SU-DHL-6 (cell line): Measurements from ENCODE around the gene RALB.
"Not testable (repeated sequence)": the region's sequence is repeated elsewhere in the genome, so short reads cannot be mapped to it uniquely, and the experiment has no call there.

Experiments
- H2AFZ ChIP-seq: fragments of 200-600 bp; sonication (generic); 2 replicates; pipeline ENCODE4 v1.6.1; 2014; ENCODE audit warnings: low read depth, mild to moderate bottlenecking, moderate library complexity, mixed read lengths, antibody characterized with exemption, low read length; ENCODE audit not compliant: severe bottlenecking
- H3F3A ChIP-seq: fragments of 200-600 bp; shearing (Covaris generic); 2 replicates; pipeline ENCODE4 v1.6.0; 2016; ENCODE audit warnings: antibody characterized with exemption, mild to moderate bottlenecking; ENCODE audit not compliant: insufficient read depth
- H3K27ac ChIP-seq: fragments of 200-600 bp; sonication (generic); 2 replicates; pipeline ENCODE4 v1.5.1; 2016; ENCODE audit warnings: low read depth, mild to moderate bottlenecking, low read length, moderate library complexity, mixed read lengths
- H3K27me3 ChIP-seq: fragments of 200-600 bp; sonication (generic), shearing (Covaris generic); 2 replicates; pipeline ENCODE4 v1.6.0; 2014; ENCODE audit warnings: mild to moderate bottlenecking, low read length
- H3K36me3 ChIP-seq: fragments of 200-600 bp; sonication (generic); 2 replicates; pipeline ENCODE4 v1.6.1; 2014; ENCODE audit warnings: mild to moderate bottlenecking, low read length, mixed read lengths
- H3K4me2 ChIP-seq: fragments of 300-600, 200-600 bp; shearing (Covaris generic), sonication (generic); 2 replicates; pipeline ENCODE4 v1.6.0; 2014; ENCODE audit warnings: low read length, low read depth, mild to moderate bottlenecking; ENCODE audit not compliant: poor library complexity, severe bottlenecking
- H3K4me3 ChIP-seq: fragments of 200-600 bp; sonication (generic); 2 replicates; pipeline ENCODE4 v1.5.1; 2014; ENCODE audit warnings: antibody characterized with exemption, low read length, mild to moderate bottlenecking, mixed read lengths; ENCODE audit not compliant: insufficient read depth, poor library complexity, severe bottlenecking
- H3K79me2 ChIP-seq: fragments of 200-600 bp; sonication (generic); 2 replicates; pipeline ENCODE4 v1.6.1; 2014; ENCODE audit warnings: mild to moderate bottlenecking, low read length, moderate library complexity; ENCODE audit not compliant: insufficient read depth
- H3K9ac ChIP-seq: fragments of 200-600 bp; sonication (generic); 2 replicates; pipeline ENCODE4 v1.7.0; 2014; ENCODE audit warnings: mild to moderate bottlenecking, low read length
- H3K9me2 ChIP-seq: fragments of 200-600 bp; sonication (generic); replicated peaks from 2 replicates; pipeline ENCODE4 v1.6.1; 2014; ENCODE audit warnings: low read length; ENCODE audit not compliant: insufficient read depth
- H3K9me3 ChIP-seq: fragments of 200-600 bp; sonication (generic); 2 replicates; pipeline ENCODE4 v1.6.1; 2014; ENCODE audit warnings: low read length, mixed read lengths; ENCODE audit not compliant: insufficient read depth
- H4K20me1 ChIP-seq: fragments of 200-600 bp; sonication (generic); 2 replicates; pipeline ENCODE4 v1.6.1; 2014; ENCODE audit warnings: low read depth, mild to moderate bottlenecking, antibody characterized with exemption, low read length, moderate library complexity, mixed read lengths
- CTCF ChIP-seq: fragments of 200-600 bp; sonication (generic); IDR thresholded peaks from one replicate; pipeline ENCODE4 v1.5.1; 2017; ENCODE audit warnings: antibody characterized with exemption, mild to moderate bottlenecking, low read length, moderate library complexity; ENCODE audit not compliant: insufficient read depth, poor library complexity, severe bottlenecking
- EZH2phosphoT487 ChIP-seq: fragments of 200-600 bp; sonication (generic), shearing (Covaris generic); conservative IDR thresholded peaks from 2 replicates; pipeline ENCODE4 v1.6.1; 2018; ENCODE audit warnings: mild to moderate bottlenecking, antibody characterized with exemption, low read length, moderate library complexity, mixed read lengths

RALB gene

DNA sequence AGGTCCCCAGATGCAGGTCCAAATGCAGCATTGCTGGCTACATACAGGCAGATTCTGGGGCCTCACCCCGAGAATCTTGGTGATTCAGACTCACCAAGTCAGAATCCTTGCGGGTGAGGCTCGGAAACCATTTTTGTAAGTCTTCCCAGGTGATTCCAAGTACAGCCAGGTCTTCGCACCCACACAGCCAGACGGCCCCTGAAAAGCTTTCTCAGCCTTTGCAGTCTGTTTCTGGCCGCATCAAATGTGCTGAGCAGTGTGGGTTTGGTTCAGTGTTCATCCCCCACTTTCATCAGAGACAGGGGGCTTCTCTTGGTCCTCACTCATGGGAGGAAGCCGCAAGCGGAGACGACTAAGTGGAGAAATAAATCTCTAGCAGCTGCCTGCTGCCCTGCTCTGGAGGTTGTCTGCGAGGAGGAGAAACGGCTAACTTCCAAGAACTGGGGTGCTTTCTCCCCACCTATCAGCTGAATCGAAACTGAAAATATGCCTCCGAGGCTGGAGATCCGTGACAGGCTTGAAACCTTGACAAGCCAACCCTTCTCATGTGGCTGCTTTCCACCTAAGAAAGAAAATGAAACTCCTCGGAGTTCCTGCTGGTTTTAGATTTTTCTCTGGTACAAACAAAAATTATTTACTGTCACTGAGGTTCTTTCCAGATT is 20.5 kb upstream of the RALB start:
- H3K9ac ChIP-seq: no peak overlapping the region

GRCh38 chr2:120233292-120233691 is 19.4 kb upstream of the RALB start:
- no peak overlapping the region for H3K27ac ChIP-seq
- no peaks in the 10 kb centered on the region for H3K9me2 ChIP-seq
- no peak overlapping the region for H2AFZ ChIP-seq
- H3K79me2 ChIP-seq: no peaks in the 10 kb centered on the region
- no peak for TF ChIP-seq CTCF
- no peak for TF ChIP-seq EZH2phosphoT487
- no peaks in the 10 kb centered on the region for H3K27me3 ChIP-seq
- H3K36me3 ChIP-seq: no peaks in the 10 kb centered on the region
- no peaks in the 10 kb centered on the region for H3F3A ChIP-seq
- H3K4me3 ChIP-seq: no peak overlapping the region
- H3K4me2 ChIP-seq: no peak overlapping the region
- H4K20me1 ChIP-seq: no peaks in the 10 kb centered on the region
- H3K9me3 ChIP-seq: no peaks in the 10 kb centered on the region
- H3K9ac ChIP-seq: no peak overlapping the region

More for the DNA sequence above, 20.5 kb upstream of the RALB start:
- Histone ChIP-seq H3K4me3 (no peak overlapping the region), H3K9me2 (no peaks in the 10 kb centered on the region), H3K36me3 (no peaks in the 10 kb centered on the region), H3K27ac (no peak overlapping the region), H3K79me2 (no peaks in the 10 kb centered on the region), H3K4me2 (peak overlapping the region; percentile 40), H2AFZ (peak overlapping the region; percentile 12), H3F3A (no peaks in the 10 kb centered on the region), H4K20me1 (no peaks in the 10 kb centered on the region), H3K27me3 (no peaks in the 10 kb centered on the region), H3K9me3 (no peaks in the 10 kb centered on the region)
- TF ChIP-seq EZH2phosphoT487 (no peak), CTCF (no peak)

GRCh38 chr2:120235158-120235557 is 17.5 kb upstream of the RALB start:
- H3K27me3 ChIP-seq, H3K27ac ChIP-seq, H4K20me1 ChIP-seq, H3K36me3 ChIP-seq, H3K4me2 ChIP-seq, H3K4me3 ChIP-seq, H3K79me2 ChIP-seq, H3K9me3 ChIP-seq, H2AFZ ChIP-seq, H3F3A ChIP-seq, H3K9ac ChIP-seq, H3K9me2 ChIP-seq: not testable (repeated sequence)

DNA sequence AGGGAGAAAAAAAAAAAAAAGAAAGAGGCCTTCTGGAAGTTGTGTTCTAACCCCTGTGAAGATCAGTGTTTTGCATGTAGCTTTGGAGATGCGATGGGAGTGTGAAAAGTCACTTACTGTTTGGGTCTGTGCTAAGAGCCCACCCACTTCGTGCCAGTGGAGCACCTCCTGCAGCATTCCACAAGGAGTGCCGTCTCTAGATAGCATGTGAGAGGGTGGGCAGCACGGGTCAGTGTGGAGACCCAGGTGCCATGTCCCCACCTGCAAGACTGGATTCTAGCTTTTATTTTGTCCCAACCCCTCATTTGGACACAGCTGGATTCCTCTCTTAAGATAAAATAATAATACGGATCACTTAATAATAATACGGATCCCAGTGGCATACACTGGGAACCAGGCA is 17.0 kb upstream of the RALB start:
- Histone ChIP-seq H3K36me3 (no peaks in the 10 kb centered on the region), H3K9me3 (no peaks in the 10 kb centered on the region), H3K79me2 (no peaks in the 10 kb centered on the region), H3K27ac (no peak overlapping the region), H3K4me3 (no peak overlapping the region), H3F3A (no peaks in the 10 kb centered on the region), H3K4me2 (no peak overlapping the region), H3K9ac (no peak overlapping the region), H2AFZ (no peak overlapping the region), H3K9me2 (no peaks in the 10 kb centered on the region), H4K20me1 (no peaks in the 10 kb centered on the region), H3K27me3 (no peaks in the 10 kb centered on the region)
- no peak for TF ChIP-seq EZH2phosphoT487
- TF ChIP-seq CTCF: no peak
